Kidney epithelial cell (primary cell): ENCODE results near the gene OR51B5. TPM values are rescaled to one million over a fixed set of nuclear protein-coding genes. Genes with fewer than 3 reads are reported as not detected.
A peak's percentile ranks its signal among the peaks of the same experiment; 100 is the strongest.

Experiments used
- DNase-seq: peaks from one replicate; pipeline ENCODE4 v3.0.0-alpha.2; 2010; ENCODE audit warnings: low read depth
- H3K27me3 ChIP-seq: 2 replicates; pipeline ENCODE4 v1.6.0; 2011; ENCODE audit warnings: low read length; ENCODE audit not compliant: control insufficient read depth, insufficient read depth
- H3K36me3 ChIP-seq: 2 replicates; pipeline ENCODE4 v1.5.1; 2011; ENCODE audit warnings: low read length; ENCODE audit not compliant: control insufficient read depth, insufficient read depth
- H3K4me3 ChIP-seq: 2 replicates; pipeline ENCODE4 v1.5.1; 2011; ENCODE audit warnings: low read depth, mild to moderate bottlenecking, control low read depth, low read length
- CTCF ChIP-seq: IDR thresholded peaks from 2 replicates; pipeline ENCODE4 v1.5.1; 2011; ENCODE audit warnings: mild to moderate bottlenecking, moderate library complexity, low read length, control low read depth, inconsistent platforms; ENCODE audit not compliant: insufficient read depth, poor library complexity, severe bottlenecking
- total RNA-seq: library from RNA; depleted of rRNA; stranded (reverse); fragments of >200 nt; gene quantifications from 2 replicates; pipeline ENCODE4 v1.2.3, GENCODE V29; 2015

Gene OR51B5
- not detected in 2 replicates for total RNA-seq

GRCh38 chr11:5343474-5344335 lies at the start of gene OR51B5:
Gene OR51B5 (minus strand): TSS chr11:5343524. CDS start chr11:5343524, 0 bp downstream.
- no peak within 1 kb of the TSS for H3K4me3 ChIP-seq
- TF ChIP-seq CTCF = no peak
- H3K27me3 ChIP-seq = no peaks in the 10 kb centered on the region
- H3K36me3 ChIP-seq = no peaks in the 10 kb centered on the region
- no peak for DNase-seq

- no peak for DNase-seq
These were observed 46.9 kb upstream of the OR51B5 start for GRCh38 chr11:5390210-5390609.

GRCh38 chr11:5384335-5384734 lies 41.0 kb upstream of the OR51B5 start:
- Histone ChIP-seq H3K4me3 (no peak overlapping the region), H3K36me3 (no peaks in the 10 kb centered on the region), H3K27me3 (no peaks in the 10 kb centered on the region)
- DNase-seq = no peak
- TF ChIP-seq CTCF = no peak

More at GRCh38 chr11:5390210-5390609, 46.9 kb upstream of the OR51B5 start:
- no peaks in the 10 kb centered on the region for H3K36me3 ChIP-seq
- no peak for TF ChIP-seq CTCF
- H3K4me3 ChIP-seq = no peak overlapping the region
- H3K27me3 ChIP-seq = no peaks in the 10 kb centered on the region

- Histone ChIP-seq H3K4me3 (no peak within 1 kb of the TSS), H3K36me3 (no peaks in the 10 kb centered on the region), H3K27me3 (no peaks in the 10 kb centered on the region)
- no peak for DNase-seq
- no peak for TF ChIP-seq CTCF
These were observed 40.3 kb upstream of the OR51B5 start, which contains the start of gene OR51M1 for GRCh38 chr11:5383576-5383975. Gene OR51M1 (plus strand): TSS chr11:5383812. CDS start chr11:5389399, 5,587 bp downstream.

- Histone ChIP-seq H3K4me3 (no peak overlapping the region), H3K27me3 (no peaks in the 10 kb centered on the region), H3K36me3 (no peaks in the 10 kb centered on the region)
- TF ChIP-seq CTCF = peak; percentile 83
- no peak for DNase-seq
These were observed 37.5 kb upstream of the OR51B5 start for GRCh38 chr11:5380740-5381342.

GRCh38 chr11:5369789-5370188 lies 26.5 kb upstream of the OR51B5 start:
- no peak for DNase-seq
- Histone ChIP-seq H3K27me3 (no peaks in the 10 kb centered on the region), H3K4me3 (no peak overlapping the region), H3K36me3 (no peaks in the 10 kb centered on the region)
- TF ChIP-seq CTCF = peak; percentile 14
